ENCODE measurements around the gene TBX1.

Gene TBX1

DNA sequence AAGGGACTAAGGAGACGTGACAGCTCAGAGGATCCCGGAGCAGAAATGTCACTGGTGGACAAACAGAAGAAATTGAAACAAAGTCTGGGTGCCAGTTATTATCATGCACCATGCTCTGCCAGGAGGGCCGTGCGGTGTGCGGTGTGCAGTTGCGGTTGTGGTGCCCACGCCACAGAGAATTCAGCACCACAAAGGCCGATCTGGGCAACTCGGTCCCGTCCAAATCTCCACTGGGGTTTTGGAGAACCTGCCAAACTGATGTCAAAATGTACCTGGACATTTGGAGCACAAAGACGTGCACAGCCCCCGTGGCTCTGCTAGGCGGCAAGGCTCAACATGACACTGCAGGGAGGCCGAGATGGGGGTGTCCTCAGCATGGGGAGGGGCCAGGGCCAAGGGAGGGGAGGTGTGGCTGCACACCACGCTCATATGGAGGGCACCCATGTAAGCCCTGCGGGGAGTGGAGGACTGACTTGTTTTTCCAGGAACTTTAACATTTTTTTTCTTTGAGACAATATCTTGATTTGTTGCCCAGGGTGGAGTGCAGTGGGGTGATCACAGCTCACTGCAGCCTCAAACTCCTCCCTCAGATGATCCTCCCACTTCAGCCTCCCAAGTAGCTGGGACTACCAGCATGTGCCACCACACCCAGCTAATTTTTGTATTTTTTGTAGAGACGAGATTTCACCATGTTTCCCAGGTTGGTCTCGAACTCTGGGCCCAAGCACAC is 54.7 kb downstream of the TBX1 start:
- Histone ChIP-seq H3K9ac (ENCODE audit: low read depth, low read length) (no peak overlapping the region), H3K36me3 (ENCODE audit: insufficient read depth, low read length) (0 out of 2 replicates have a peak, but pooled peaks cover 3% of the 10 kb centered on the region), H3K27me3 (ENCODE audit: insufficient read depth, low read length) (no peaks in the 10 kb centered on the region), H3K4me3 (ENCODE audit: low read length) (no peak overlapping the region), H3K27ac (ENCODE audit: low read depth, low read length) (no peak overlapping the region), H3K4me1 (ENCODE audit: insufficient read depth, low read length) (no peaks in the 10 kb centered on the region), H3K9me3 (ENCODE audit: insufficient read depth, low read depth, low read length) (no peaks in the 10 kb centered on the region)
- 95% methylated on average over 18 of the region's 18 CpGs for WGBS

- WGBS, result 95% methylated on average over 16 of the region's 16 CpGs
- no peak overlapping the region for H3K27ac ChIP-seq (ENCODE audit: low read depth, low read length)
Observed at GRCh38 chr22:19815823-19816290, 55.3 kb downstream of the TBX1 start.

GRCh38 chr22:19816372-19817119 is 56.0 kb downstream of the TBX1 start:
- H3K36me3 ChIP-seq (ENCODE audit: insufficient read depth, low read length), result 0 out of 2 replicates have a peak, but pooled peaks cover 3% of the 10 kb centered on the region
- H3K9me3 ChIP-seq (ENCODE audit: insufficient read depth, low read depth, low read length), result no peaks in the 10 kb centered on the region
- H3K9ac ChIP-seq (ENCODE audit: low read depth, low read length), result no peak overlapping the region; the same call in 1 of the 2 replicates
- no peak overlapping the region for H3K27ac ChIP-seq (ENCODE audit: low read depth, low read length)
- no peak overlapping the region for H3K4me3 ChIP-seq (ENCODE audit: low read length)
- no peaks in the 10 kb centered on the region for H3K4me1 ChIP-seq (ENCODE audit: insufficient read depth, low read length)
- 94% methylated on average over 14 of the region's 14 CpGs for WGBS
- H3K27me3 ChIP-seq (ENCODE audit: insufficient read depth, low read length), result no peaks in the 10 kb centered on the region

More at GRCh38 chr22:19815823-19816290, 55.3 kb downstream of the TBX1 start:
- no peaks in the 10 kb centered on the region for H3K27me3 ChIP-seq (ENCODE audit: insufficient read depth, low read length)
- no peaks in the 10 kb centered on the region for H3K9me3 ChIP-seq (ENCODE audit: insufficient read depth, low read depth, low read length)
- 0 out of 2 replicates have a peak, but pooled peaks cover 3% of the 10 kb centered on the region for H3K36me3 ChIP-seq (ENCODE audit: insufficient read depth, low read length)
- H3K4me3 ChIP-seq (ENCODE audit: low read length), result no peak overlapping the region
- no peak overlapping the region for H3K9ac ChIP-seq (ENCODE audit: low read depth, low read length)
- H3K4me1 ChIP-seq (ENCODE audit: insufficient read depth, low read length), result no peaks in the 10 kb centered on the region

All from HUES64 (cell line).